ENCODE data around the gene TUBGCP6.

Gene TUBGCP6

GRCh38 chr22:50194037-50194805 lies 50.6 kb downstream of the TUBGCP6 start:
- DNase-seq (ENCODE audit: low spot score), result no peak

DNA sequence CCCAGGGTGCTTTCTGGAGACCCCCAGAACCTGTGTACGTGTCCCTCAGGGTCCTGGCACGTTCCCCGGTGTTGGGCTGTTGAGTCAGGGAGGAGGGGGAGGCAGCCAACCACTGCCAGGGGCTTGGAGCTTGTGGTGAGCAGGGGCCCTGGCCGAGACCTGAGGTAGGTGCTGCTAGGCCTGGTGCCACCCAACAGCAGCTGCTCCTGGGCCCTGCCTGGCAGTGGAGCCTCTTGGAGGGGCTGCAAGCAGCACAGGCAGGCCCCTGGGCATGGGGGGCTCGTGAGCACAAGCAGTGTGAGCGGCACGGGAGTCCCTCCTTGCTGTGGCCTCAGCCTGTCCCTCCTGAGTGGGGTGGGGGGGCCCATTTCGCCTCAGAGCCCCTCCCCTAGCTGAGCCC lies 51.2 kb downstream of the TUBGCP6 start:
- no peak for DNase-seq (ENCODE audit: low spot score)

GRCh38 chr22:50192436-50193204 lies 52.2 kb downstream of the TUBGCP6 start:
- no peak for DNase-seq (ENCODE audit: low spot score)

GRCh38 chr22:50190941-50191741 lies 53.7 kb downstream of the TUBGCP6 start:
- no peak for DNase-seq (ENCODE audit: low spot score)

GRCh38 chr22:50190182-50190940 lies 54.5 kb downstream of the TUBGCP6 start:
- no peak for DNase-seq (ENCODE audit: low spot score)

GRCh38 chr22:50189849-50190181 lies 55.0 kb downstream of the TUBGCP6 start:
- DNase-seq (ENCODE audit: low spot score), result no peak

DNA sequence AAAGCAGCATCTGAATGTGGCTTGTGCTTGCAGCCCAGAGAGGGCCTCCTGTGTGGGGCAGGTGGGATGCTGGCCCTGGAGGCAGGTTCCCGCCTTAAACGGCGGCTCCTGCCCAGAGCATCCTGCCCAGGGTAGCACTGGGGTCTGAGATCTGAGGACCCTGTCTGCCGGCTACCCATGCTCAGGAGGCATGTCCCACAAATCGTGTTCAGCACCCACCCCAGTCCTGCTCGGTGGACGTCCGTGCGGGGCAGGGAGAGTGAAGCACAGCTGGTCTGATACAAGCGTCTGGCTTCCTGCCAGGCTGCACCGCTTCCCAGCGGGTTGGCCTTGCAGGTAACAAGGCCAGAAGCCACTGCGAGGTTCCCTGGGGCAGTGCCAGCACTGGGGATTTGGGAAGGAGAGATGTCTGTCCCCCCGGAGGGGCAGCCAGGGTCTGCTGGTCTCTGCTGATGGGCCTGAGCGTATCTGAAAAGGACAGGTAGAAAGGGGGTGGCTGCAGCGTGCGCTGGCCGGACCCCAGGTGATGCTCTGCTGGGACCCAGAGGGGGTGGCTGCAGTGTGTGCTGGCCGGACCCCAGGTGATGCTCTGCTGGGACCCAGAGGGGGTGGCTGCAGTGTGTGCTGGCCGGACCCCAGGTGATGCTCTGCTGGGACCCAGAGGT lies 55.5 kb downstream of the TUBGCP6 start:
- DNase-seq (ENCODE audit: low spot score), result no peak

DNA sequence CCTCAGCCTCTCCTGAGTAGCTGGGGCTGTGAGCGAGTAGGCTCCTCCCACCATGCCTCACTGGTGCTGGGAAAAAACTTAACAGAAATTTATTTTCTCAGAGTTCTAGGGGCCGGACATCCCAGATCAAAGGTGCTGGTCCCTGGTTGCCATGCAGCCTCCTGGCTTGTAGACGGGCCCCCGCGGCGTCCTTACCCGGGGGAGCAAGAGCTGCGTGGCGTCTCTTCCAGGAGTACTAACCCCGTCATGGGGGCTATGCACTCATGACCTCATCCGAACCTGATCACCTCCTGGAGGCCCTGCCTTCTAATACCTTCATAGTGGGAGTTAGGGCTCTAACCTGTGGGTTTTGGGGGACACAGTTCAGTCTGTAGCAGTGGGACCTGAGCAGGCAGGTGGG lies 56.5 kb downstream of the TUBGCP6 start:
- DNase-seq (ENCODE audit: low spot score), result no peak

DNA sequence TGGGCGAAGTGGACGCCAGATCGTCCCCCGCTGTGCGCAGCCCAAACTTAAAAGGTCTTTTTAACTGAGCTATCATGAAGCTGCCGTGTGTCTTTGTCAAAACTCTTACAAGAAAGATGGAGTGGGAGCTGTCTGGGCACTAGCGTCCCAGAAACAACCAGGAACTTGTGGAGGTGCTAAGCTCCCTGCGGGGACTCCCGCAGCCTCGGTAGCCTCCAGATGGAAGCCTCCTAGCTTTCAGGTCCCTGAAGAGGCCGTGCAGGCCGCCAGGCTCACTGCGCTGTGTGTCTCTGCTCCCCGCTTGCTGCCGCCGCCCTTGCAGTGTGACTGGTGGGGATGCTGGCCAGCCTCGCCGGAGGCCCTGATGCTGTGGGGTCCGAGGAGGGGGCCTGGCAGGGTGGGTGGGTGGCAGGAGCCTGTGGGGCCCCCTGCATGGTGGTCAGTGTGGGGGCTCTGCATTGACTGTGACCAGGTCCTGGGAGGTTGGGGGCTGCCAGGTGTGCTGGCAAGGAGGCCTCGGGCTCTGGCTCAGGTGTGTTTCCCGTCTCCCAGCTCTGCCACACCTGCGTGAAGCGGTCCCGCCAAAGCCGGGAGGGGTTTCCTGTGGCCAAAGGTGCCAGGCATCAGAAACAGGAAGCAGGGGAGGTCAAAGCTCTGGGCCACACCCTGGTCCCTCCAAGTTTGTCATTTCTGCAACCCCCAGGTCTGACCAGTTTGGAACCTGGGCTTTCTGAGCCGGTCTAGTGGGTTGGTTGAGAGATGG lies 57.9 kb downstream of the TUBGCP6 start:
- DNase-seq (ENCODE audit: low spot score), result no peak

DNA sequence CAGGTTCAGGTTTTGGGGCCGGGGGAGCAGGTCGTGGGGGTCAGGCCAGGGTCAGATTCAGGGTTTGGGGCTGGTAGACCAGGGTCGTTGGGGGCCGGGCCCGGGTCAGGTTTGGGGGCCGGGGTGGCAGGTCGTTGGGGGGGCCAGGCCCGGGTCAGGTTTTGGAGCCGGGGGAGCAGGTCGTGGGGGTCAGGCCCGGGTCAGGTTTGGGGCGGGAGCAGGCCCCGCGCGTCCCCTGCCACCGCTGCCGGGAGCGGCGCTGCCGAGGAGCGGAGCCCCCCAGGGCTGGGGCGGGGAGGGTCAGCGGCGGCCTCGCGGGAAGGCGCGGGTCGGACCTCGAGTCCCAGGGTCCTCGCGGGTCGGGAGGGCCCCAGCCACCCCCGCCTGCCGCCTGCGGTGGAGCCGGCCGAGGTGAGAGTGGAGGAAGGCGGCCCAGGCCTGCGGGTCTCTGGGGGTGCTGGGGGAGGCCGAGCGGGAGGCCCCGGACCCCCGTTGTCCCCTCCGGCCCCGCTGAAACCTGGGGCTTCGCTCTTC lies 58.6 kb downstream of the TUBGCP6 start:
- DNase-seq (ENCODE audit: low spot score), result no peak

DNA sequence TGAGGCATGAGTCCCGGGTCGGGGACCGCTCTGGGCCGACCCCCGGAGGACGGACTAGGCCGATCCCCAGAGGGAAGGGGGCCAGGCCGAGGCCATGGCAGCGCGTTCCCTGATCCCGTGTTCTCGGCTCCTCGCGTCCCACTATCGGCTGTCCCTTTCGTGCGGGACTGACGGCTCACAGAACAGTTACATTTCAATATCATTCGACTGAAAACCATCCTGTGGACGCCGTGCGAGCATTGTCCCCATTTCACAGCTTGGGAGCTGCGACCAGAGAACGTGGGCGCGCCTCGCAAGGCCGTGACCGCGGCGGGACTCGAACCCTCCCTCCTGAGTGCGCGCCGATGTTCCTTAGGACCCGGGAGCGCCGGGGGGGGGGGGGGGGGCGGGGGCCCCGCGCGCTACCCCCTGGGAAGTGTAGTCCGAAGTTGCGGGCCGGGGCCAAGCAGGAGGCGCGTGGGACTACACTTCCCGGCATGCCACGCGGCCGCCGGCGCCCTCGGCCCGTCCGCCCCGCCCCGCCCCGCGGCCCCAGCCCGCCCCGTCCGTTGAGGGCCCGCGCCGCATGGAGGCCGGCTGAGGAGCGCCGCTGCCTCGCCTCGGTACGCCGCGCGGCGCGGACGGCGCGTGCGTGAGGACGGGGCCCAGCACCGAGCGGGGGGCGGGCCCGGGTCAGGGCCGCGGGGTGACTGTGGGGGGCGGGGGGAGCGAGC lies 59.3 kb downstream of the TUBGCP6 start, which contains the start of gene TRABD:
TSS of gene TRABD (plus strand) at position 539 of the 713 bp plus-strand sequence. CDS start 7,148 bp downstream, outside the sequence.
- peak; percentile 93 for DNase-seq (ENCODE audit: low spot score)

GRCh38 chr22:50184902-50185374 lies 59.9 kb downstream of the TUBGCP6 start:
- no peak for DNase-seq (ENCODE audit: low spot score)

DNA sequence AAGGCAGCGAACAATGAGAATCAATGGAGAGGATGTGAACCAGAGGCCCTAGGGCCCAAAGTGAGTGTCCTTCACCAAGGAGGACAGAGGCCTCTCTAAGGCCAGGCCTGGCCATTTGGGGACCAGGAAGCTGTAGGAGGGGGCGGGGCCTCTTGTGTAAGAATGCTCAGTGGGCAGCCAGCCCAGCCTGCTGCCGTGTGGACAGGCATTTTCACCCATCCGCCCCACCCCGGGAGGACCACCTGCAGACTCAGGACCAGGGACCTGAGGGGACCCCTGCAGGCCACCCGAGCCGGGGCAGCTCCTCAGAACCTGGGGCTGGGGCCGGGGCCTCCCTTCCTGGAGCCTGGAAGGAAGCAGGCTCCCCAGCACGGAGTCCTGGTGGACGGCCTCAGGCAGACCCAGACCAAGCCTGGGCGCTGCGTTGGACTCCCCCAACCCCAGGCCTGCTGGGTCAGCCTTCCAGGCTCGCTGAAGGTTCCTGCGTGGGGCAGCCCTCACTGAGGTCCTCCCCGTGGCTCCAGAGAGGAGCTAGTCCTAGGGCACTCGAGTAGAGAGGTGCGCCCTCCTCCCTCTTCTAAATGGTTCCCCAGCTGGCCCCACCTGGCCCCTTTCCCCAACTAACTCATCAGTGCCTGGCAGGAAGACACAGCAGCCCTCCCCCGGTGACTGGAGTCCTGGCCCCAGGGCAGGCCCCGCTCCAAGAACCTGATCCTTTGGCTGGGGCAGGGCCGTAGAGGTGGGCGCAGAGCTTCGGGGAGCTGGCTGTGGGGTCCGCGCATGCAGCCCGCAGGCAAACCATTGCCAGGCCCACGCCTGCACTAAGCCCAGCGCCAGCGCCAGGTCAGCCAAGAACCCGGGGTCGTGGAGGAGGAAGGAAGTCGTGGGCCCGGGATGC lies 60.6 kb downstream of the TUBGCP6 start:
- peak; percentile 68 for DNase-seq (ENCODE audit: low spot score)

DNA sequence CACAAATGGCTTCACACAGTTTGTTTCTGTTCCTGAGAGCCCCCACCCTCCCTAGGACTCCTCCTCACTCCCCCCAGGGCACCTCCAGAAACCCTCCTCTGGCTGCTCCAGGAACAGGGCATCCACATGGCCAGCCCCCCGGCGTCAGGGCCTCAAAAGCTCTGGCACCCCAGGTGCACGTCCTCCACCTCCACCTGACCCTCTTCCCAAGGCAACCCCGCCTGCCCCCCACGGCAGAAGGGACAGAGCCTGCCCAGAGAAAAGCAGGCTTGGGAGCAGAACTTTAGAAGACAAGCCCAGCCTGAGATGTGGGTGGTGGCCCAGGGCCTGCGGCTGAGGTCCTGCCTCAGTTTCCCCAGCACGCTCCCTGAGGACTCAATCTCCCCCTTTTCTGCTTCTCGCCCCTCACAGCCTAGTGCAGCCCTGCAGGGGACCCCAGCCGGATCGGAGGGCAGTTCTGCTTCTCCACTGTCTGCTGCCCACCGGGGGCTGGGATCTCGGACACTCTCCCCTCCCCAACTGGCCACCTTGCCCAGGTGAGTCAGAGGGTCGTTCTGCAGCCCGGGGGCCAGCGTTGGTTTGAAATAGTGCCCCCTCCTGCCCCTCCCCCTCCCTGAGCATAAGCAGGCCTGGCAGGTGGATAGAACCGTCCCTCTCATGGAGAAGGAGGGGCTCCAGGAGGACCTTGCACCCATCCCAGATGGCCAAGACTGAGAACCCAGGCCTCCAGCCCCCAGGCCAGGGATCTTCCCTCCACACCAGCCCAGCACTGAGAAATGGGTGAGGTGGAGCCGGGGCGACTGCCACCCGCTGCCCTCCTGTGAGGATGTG lies 61.5 kb downstream of the TUBGCP6 start:
- DNase-seq (ENCODE audit: low spot score), result no peak

DNA sequence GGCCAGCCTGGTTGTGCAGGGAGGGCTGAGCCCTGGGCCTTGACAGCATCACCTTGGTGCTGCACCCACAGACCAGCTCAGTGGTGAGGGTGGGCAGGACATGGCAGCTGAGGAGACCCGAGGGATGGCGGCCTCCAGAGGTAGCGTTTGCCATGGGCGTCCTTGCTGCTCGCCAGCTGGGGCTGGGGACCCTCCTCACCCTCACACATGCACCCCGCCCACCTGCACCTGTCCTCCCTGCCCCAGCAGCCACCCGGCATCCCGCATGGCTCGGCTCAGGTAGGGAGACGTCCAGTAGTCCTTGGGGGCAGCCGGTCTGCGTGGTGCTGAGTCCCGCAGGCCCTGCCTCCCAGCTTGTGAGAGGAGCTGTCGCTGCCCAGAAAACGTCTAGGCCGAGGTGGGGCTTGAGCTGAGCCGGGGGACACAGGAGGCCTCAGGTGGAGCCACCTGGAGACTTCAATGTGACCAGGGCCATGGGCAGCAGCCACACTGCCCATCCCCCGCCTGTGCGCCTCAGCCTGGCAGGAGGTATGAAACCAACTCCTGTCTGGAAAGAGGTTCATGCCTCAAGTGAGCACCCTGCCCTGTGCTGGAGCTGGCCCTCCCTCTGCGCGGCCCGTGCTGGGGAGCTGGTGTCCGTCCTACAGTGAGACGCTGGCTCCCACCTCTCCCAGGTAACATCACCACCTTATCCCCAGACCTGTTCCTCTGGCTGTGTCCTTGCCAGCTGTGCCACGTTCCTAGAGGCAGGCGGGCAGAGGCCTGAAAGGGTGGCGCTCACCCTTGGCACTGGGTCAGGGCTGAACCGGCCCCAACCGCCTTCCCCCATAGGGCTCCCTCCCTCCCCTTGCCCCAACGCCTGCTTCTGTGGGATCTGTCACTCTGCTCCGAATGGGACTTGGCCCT lies 62.4 kb downstream of the TUBGCP6 start:
- no peak for DNase-seq (ENCODE audit: low spot score)

Data from Ammon's horn (tissue), 1 donor.